Activated gamma-delta T cell (primary cell): ENCODE results near the gene SLC25A25.
"Not testable (repeated sequence)": the region's sequence is repeated elsewhere in the genome, so short reads cannot be mapped to it uniquely, and the experiment has no call there.

Experiments
- DNase-seq: peaks from one replicate; lab custom pipeline; 2025; lab: John Stamatoyannopoulos, UW
- total RNA-seq, 2 donors: gene quantifications; one replicate each; lab custom pipeline; 2026; lab: John Stamatoyannopoulos, UW

Gene SLC25A25
- 51.3 to 84.5 reads per million in 2 donors for total RNA-seq

GRCh38 chr9:128067645-128068385 lies at the start of gene SLC25A25:
Gene SLC25A25, plus strand, starts transcription at chr9:128068232. Its CDS starts 88 bp downstream, at chr9:128068320.
- peak; percentile 98 for DNase-seq

DNA sequence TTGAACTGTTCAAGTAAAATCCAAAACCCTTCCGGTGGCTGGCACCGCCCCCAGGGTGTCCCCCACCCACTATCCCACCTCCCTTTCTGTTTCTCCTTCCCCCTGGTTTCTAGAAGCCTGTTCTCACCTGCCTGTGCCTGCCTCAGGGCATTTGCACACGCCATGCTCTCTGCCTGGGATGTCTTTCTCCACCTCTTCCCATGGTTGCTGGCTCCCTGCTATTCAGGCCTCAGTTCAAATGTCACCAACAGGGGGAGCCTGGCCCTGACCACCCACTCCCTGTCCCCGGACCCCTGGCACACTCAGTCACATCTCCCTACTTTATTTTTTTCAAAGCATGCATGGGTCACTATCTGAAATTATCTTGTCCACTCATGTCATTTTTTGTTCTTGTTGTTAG lies 47.3 kb upstream of the SLC25A25 start:
- no peak for DNase-seq

DNA sequence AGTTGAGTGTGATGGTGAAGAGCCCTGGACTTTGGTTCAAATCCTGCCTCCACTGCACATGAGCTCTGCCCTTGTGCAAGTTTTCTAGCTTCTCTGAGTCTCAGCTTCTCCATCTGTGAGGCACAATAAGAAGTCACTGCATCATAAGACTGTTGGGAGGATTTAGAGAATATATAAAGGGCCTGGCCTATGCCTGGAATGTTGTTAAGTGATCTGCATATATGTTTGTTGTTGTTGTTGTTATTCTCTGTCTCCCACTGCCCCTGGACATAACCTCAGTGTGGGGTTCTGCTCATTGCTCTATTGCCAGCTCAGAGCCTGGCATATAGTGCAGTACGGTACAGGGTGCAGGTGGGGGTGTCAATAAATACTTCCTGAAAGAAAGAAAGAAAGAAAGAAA lies 46.9 kb upstream of the SLC25A25 start:
- DNase-seq: no peak

DNA sequence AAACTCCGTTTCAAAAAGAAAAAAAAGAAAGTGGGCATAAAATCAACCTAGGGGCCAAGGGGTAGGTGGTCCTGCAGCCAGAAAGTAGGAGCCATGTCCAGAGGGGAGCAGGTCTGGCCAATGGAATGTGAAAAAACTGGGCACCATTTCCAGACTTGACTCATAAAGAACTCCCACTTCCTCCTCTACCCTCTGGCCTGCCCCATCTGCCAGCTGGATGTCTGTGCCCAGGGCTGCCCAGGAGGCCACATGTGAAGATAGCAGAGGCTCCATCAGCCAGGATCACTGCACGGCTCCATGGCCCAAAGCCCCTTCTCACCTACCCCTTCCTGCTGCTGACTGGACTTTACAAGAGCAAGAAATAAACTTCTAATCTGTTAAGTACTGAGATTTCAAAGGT lies 45.1 kb upstream of the SLC25A25 start:
- DNase-seq: no peak

- DNase-seq: not testable (repeated sequence)
Observed at GRCh38 chr9:128023671-128024070, 44.4 kb upstream of the SLC25A25 start.

- no peak for DNase-seq
Observed at GRCh38 chr9:128024761-128025308, 43.2 kb upstream of the SLC25A25 start.

DNA sequence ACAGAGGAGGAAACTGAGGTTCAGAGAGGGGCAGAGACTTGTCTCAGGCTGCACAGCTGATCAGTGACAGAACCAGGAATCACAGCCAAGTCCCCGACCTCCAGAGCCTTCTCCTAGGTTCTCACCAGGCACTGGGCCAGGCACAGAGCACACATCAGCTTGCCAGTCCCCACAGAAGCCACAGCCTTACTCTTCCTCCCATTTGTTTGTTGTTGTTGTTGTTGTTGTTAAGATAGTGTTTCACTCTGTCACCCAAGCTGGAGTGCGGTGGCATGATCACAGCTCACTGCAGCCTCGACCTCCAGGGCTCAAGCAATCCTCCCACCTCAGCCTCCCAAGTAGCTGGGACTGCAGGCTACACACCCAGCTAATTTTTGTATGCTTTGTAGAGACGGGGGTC lies 42.3 kb upstream of the SLC25A25 start:
- DNase-seq: no peak

- no peak for DNase-seq
Observed at GRCh38 chr9:128026255-128026772, 41.7 kb upstream of the SLC25A25 start.

GRCh38 chr9:128026773-128027541 lies 41.1 kb upstream of the SLC25A25 start:
- DNase-seq: no peak

GRCh38 chr9:128027705-128028104 lies 40.3 kb upstream of the SLC25A25 start:
- no peak for DNase-seq

- no peak for DNase-seq
Observed at GRCh38 chr9:128033609-128034008, 34.4 kb upstream of the SLC25A25 start.

GRCh38 chr9:128034821-128035652 lies 33.0 kb upstream of the SLC25A25 start:
- no peak for DNase-seq

DNA sequence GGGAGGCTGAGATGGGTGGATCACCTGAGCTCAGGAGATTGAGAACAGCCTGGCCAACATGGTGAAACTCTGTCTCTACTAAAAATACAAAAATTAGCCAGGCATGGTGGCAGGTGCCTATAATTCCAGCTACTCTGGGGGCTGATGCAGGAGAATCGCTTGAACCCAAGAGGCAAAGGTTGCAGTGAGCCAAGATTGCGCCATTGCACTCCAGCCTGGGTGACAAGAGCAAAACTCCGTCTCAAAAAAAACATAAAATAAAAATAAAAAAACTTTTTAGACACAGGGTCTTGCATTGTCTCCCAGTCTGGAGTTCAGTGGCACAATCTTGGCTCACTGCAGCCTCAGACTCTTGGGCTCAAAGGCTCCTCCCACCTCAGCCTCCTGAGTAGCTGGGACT lies 31.5 kb upstream of the SLC25A25 start:
- not testable (repeated sequence) for DNase-seq

GRCh38 chr9:128040783-128041182 lies 27.2 kb upstream of the SLC25A25 start:
- DNase-seq: not testable (repeated sequence)

DNA sequence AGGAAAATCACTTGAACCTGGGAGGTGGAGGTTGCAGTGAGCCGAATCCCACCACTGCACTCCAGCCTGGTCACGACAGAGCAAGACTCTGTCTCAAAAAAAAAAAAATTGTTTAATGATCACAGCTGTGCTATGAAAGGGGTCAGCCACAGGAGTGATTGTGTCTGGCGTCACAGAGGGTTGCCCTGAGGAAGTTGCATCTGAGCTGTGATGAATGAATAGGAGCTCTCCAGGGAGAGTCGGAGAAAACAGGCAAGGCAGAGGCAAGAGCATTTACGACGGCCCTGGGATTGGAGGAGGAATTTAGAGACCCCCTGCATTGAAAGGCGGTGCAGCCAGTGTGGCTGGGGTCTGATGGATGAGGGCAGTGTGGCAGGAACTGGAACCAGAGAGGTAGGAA lies 26.0 kb upstream of the SLC25A25 start:
- DNase-seq: no peak

GRCh38 chr9:128043467-128043868 lies 24.6 kb upstream of the SLC25A25 start:
- DNase-seq: no peak

- DNase-seq: not testable (repeated sequence)
Observed at GRCh38 chr9:128045409-128045808, 22.6 kb upstream of the SLC25A25 start.

- DNase-seq: no peak
Observed at GRCh38 chr9:128045831-128046230, 22.2 kb upstream of the SLC25A25 start.

DNA sequence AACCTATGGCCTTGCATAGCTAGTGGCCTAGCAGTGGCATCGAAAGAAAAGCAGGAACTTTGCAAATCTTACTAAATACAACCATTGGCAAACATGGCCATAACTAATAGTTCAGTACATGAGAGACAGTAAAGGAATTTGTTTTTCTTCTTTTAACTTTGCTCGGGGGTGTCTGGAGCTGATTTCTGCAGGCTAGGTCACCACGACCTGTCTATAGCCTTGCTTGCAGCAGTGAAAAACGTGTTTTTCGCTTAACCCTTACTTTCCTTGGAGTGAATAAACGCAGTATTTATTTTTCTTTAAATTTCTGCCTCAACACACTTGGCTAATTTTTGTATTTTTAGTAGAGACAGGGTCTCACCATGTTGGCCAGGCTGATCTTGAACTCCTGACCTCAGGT lies 20.8 kb upstream of the SLC25A25 start:
- DNase-seq: no peak

DNA sequence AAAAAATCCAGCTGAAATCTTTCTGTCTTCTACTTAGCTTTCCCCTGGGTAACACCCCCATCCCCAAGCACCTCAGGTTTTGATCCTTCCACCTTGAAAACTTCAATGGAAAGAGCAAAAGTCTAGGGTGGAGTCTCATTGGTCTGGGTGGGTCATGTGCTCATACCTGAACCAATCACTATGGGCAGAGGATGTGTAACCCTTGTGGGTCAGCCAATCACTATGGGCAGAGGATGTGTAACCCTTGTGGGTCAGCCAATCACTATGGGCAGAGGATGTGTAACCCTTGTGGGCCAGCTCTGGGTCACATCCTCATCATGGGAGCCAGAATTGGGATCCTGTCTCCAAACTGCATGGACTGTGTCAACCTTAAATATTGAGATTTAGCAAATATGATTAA lies 19.4 kb upstream of the SLC25A25 start:
- no peak for DNase-seq

GRCh38 chr9:128049843-128050242 lies 18.2 kb upstream of the SLC25A25 start:
- no peak for DNase-seq
